GM12801 (cell line): ENCODE data around the gene KCND3.

Source experiments
- CTCF ChIP-seq: IDR thresholded peaks from one replicate; pipeline ENCODE4 v1.5.1; 2011; ENCODE audit warnings: control low read depth; ENCODE audit not compliant: insufficient read length; ENCODE audit errors: extremely low read depth

Gene KCND3

GRCh38 chr1:111958075-111958474 lies 31.4 kb downstream of the KCND3 start:
- TF ChIP-seq CTCF, result no peak

DNA sequence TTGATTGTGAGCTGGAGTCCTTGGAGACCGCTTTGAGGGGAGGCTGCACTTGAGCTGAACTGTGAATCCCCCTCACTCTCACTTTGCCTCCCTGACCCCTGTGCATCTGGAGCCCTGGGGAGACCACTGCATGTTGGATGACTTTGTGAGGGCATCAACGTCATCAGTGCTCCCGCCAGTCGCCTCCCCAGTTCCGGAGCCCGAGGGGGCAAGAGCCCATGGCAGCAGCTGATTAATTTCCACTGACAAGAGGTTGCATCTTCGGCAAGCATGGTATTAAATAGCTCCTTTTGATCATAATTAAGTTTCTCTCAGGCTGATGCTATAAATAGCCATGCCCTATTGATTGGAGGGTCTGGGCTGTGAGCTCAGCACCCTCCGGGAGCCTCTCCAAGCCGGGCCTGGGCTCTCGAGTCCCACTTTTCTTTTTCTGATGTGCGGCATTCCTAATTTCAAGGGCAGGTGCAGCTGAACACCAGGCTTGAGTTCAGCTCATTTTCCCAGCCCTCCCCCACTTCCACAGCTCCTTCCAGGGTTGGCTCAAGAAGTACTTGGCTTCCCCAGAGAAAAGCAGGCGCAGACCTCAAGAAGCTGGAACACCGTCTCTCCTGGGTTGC lies 33.2 kb downstream of the KCND3 start:
- TF ChIP-seq CTCF, result no peak

DNA sequence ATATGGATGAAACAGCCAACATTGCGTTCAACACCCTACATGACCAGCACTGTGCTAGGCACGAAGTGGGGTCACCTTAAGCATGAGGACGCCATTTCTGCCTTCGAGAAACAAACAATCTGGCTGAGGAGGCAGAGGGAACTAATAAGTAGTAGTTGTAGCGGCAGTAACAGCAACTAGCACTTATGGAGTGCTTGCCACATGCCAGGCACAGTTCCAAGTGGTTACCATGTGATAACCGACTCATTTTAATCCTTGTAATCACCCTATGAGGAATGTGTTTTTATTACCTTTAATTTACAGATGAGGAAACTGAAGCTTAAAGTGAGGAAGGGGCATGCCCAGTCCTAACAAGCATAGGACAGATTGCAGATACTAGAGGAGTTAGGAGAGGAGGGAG lies 33.7 kb downstream of the KCND3 start:
- no peak for TF ChIP-seq CTCF

DNA sequence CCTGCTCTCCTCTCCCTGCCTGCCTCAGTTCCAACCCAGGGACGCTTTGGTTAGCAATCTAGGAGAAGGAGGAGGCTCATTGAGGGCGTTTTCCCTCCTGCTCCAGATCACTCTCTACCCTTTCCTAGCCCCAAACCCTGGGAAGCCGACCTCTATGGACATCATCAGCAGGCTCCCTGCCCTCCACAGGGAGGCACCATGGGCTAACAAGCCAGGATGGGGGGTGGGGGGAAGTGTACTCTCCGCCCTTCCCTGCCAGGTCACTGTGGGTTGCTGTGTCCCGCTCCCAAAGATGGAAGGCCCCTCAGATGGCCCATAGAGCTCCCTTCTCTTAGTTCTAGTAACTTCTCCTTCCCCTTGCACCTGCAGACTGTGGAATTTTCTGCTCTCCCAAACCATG lies 35.7 kb downstream of the KCND3 start:
- TF ChIP-seq CTCF, result no peak

DNA sequence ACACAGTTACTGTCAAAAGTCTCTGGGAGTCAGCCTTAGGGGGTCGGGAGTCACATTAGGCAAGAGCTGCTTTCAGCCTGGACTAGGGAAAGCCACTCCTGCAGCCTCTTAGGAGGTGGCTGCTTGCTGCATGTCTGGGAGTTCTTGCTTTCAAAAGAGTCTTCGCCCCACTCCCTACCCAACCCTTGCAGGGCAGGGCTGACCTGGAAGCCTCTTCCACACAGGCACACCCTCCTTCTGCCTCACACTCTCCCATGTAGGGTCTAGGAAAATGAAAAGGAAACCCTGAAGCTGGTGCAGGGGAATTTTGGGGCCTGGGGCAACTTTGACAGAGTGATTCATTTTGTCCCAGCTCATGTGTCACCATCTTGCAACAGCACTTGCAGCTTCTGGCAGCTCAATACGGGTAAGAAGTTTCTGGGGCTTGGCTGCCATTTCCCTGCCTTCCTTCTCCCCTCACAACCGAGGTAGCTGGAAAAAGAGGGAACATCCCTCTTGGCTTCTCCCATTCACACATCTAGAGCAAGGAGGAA lies 37.3 kb downstream of the KCND3 start:
- no peak for TF ChIP-seq CTCF

GRCh38 chr1:111948209-111949171 lies 41.0 kb downstream of the KCND3 start:
- no peak for TF ChIP-seq CTCF

GRCh38 chr1:111943846-111944749 lies 45.4 kb downstream of the KCND3 start:
- TF ChIP-seq CTCF, result no peak
